ENCODE measurements around the gene SUPT3H.

- no peak for TF ChIP-seq POLR2A (IDR thresholded peaks at IDR 0.05)
- TF ChIP-seq CTCF (IDR thresholded peaks at IDR 0.05): no peak
- TF ChIP-seq POLR2AphosphoS5 (IDR thresholded peaks at IDR 0.05): no peak
Measured at GRCh38 chr6:45105170-45105820, 272.4 kb downstream of the SUPT3H start.

All from breast epithelium (tissue), 3 donors.